Bronchial epithelial cell (primary cell): ENCODE measurements around the gene TNFRSF11A. TPM values are rescaled to one million over a fixed set of nuclear protein-coding genes. Genes with fewer than 3 reads are reported as not detected.
A peak's percentile ranks its signal among the peaks of the same experiment; 100 is the strongest.

Experiments
- DNase-seq: peaks from one replicate; pipeline ENCODE4 v3.0.0-alpha.2; 2010; ENCODE audit warnings: low read depth
- FAIRE-seq: peaks from 2 replicates; lab custom pipeline; 2011; peaks lifted over from hg19 to GRCh38; lab: Jason Lieb, UNC
- H3K27me3 ChIP-seq: 2 replicates; pipeline ENCODE4 v1.5.1; 2011; ENCODE audit warnings: low read length; ENCODE audit not compliant: control insufficient read depth, insufficient read depth
- H3K36me3 ChIP-seq: 2 replicates; pipeline ENCODE4 v1.5.1; 2011; ENCODE audit warnings: low read length; ENCODE audit not compliant: control insufficient read depth, insufficient read depth
- H3K4me3 ChIP-seq: 2 replicates; pipeline ENCODE4 v1.5.1; 2011; ENCODE audit warnings: mild to moderate bottlenecking, low read depth, low read length, control low read depth
- total RNA-seq: library from RNA; depleted of rRNA; stranded (reverse); fragments of >200 nt; gene quantifications from 2 replicates; pipeline ENCODE4 v1.2.1, GENCODE V29; 2014
- TF ChIP-seq, protein P1 (sequence below): IDR thresholded peaks from 2 replicates; pipeline ENCODE4 v1.5.1; 2011; ENCODE audit warnings: mild to moderate bottlenecking, moderate library complexity, low read length, control low read depth, inconsistent platforms; ENCODE audit not compliant: insufficient read depth, severe bottlenecking

The TNFRSF11A gene
- total RNA-seq, 1 donor from 2014 or later: under 0.01 TPM

DNA sequence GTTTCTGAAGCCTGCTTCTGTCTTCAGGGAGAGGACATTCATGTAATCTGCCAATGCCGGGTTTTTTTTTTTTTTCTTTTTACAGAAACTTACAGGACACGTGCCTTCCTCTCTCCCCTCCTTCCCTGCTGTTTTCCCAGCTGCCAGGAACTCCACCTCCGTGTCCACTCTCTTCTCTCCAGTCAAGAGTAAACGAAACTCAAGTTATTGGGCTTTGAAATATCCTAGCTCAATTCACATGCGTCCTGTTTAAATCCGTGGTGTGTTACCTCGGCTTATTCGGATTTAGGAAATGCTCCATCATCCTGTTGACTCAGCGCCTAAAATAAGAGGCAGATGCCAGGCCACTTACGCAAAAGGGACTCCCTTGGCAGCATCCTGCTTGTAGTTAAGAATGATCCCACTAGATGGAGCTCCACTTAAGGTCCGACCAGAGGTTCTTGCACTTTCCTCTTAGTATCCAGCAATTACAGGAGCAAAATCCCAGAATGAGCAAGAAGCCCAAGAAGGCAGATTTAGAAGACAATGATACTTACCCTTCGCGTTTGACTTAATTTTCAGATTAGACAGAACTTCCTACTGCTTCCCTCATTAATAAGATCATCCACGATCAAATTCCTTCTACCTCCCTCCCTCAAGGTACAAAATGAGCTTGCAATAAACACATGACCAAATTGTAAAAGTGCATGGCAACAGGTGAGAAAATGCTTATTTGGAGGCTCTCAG is 100.5 kb downstream of the TNFRSF11A start:
- peak; percentile 84 for FAIRE-seq

DNA sequence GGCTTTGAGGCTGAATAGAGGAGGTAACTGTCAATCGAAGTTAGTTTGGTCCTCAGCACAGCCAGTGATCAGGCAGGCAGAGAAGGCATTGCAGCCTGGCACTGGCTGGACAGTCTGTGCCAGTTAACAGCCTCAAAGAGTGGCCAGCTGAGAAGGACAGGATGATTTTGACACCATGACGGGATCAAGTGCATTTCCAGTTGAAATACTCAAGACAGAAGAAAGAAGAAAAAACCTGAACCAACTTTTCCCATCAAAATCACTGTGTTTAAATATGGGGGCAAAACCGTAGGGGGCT is 101.0 kb downstream of the TNFRSF11A start:
- TF ChIP-seq, protein P1, sequence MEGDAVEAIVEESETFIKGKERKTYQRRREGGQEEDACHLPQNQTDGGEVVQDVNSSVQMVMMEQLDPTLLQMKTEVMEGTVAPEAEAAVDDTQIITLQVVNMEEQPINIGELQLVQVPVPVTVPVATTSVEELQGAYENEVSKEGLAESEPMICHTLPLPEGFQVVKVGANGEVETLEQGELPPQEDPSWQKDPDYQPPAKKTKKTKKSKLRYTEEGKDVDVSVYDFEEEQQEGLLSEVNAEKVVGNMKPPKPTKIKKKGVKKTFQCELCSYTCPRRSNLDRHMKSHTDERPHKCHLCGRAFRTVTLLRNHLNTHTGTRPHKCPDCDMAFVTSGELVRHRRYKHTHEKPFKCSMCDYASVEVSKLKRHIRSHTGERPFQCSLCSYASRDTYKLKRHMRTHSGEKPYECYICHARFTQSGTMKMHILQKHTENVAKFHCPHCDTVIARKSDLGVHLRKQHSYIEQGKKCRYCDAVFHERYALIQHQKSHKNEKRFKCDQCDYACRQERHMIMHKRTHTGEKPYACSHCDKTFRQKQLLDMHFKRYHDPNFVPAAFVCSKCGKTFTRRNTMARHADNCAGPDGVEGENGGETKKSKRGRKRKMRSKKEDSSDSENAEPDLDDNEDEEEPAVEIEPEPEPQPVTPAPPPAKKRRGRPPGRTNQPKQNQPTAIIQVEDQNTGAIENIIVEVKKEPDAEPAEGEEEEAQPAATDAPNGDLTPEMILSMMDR: no peak
- Histone ChIP-seq H3K36me3 (no peaks in the 10 kb centered on the region), H3K4me3 (no peak overlapping the region), H3K27me3 (no peaks in the 10 kb centered on the region)
- DNase-seq (no peak), FAIRE-seq (no peak)

More for the DNA sequence above, 100.5 kb downstream of the TNFRSF11A start:
- peak; percentile 96 for DNase-seq
- TF ChIP-seq, protein P1: peak; percentile 82
- Histone ChIP-seq H3K4me3 (no peak overlapping the region), H3K36me3 (no peaks in the 10 kb centered on the region), H3K27me3 (no peaks in the 10 kb centered on the region)

DNA sequence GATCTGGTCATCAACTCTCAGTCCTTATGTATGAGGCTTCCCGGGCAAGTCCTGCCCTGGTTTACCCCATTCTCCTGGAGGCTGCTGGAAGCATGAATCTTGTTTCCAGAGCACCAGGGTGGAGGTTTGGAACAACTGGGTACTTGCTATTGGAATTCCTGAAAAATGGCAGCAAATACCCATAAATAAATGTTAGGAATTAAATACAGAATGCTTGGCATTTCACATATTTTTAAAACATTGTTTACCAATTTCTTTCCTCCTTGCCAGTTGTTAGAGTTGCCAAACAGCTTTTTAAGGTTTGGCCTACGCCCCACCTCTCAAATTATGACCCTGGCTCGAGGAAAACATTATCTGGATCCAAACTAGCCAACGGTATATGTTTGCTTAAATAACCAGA is 107.1 kb downstream of the TNFRSF11A start:
- TF ChIP-seq, protein P1: no peak
- Histone ChIP-seq H3K27me3 (no peaks in the 10 kb centered on the region), H3K36me3 (no peaks in the 10 kb centered on the region), H3K4me3 (no peak overlapping the region)
- no peak for DNase-seq
- FAIRE-seq: no peak

DNA sequence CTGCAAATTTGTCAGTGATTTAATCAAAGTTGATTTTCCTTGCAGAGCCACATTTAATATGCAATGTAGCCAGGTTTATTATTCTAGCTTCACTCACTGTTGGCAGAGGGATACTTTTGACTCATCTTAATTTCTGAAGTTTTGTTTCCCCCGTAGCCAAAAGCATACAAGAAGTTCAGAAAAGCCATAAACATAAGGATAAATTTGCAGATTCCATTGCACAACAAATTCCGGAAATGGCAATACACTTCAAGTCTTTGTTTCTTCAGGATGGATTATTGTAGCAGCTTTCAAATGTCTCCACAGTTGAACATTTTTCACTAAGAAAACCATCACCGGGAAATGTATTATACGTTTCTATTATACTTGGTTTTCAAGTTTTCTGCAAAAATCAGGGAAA is 109.7 kb downstream of the TNFRSF11A start:
- FAIRE-seq (no peak), DNase-seq (no peak)
- Histone ChIP-seq H3K36me3 (no peaks in the 10 kb centered on the region), H3K27me3 (no peaks in the 10 kb centered on the region), H3K4me3 (no peak overlapping the region)
- TF ChIP-seq, protein P1: no peak

DNA sequence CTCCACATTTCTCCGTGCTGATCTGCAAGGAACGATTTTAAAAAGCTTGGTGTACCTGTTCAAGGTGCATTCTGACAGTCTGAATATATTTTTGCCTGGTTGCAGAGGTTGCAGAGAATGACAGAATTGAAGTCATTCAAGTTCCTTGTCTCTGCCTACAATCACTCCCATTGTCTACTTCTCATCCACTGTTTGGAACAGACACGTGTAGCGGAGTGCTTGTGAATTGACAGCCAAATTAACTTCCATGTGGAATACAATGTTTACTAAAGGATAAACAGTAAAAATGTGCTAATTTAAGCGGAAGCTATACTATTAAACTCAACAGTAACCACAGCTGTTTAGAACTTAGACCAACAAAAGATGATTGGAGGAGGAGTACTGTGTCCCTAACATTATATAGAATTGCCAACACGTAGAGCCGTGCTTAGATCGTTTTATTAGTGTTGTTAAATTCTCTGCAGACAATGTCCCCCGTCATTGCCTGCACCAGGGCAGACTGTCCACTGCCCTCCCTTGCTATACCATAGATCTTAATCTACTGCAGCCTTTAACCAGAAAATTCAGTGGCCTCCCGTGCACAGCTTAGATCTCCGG is 110.4 kb downstream of the TNFRSF11A start:
- Histone ChIP-seq H3K36me3 (no peaks in the 10 kb centered on the region), H3K4me3 (no peak overlapping the region), H3K27me3 (no peaks in the 10 kb centered on the region)
- TF ChIP-seq, protein P1: no peak
- DNase-seq (no peak), FAIRE-seq (no peak)
